CD4-positive, alpha-beta T cell treated with Interferon gamma for 1 hour (primary cell): ENCODE results near the gene CACUL1.
A peak's percentile ranks its signal among the peaks of the same experiment; 100 is the strongest.
"Not testable (repeated sequence)": the region's sequence is repeated elsewhere in the genome, so short reads cannot be mapped to it uniquely, and the experiment has no call there.

Experiments used
- DNase-seq: peaks from one replicate; pipeline ENCODE4 v3.0.0-alpha.2; 2020

CACUL1 gene

GRCh38 chr10:118768041-118768919 lies 13.5 kb upstream of the CACUL1 start:
- DNase-seq: no peak

GRCh38 chr10:118767297-118768040 lies 12.7 kb upstream of the CACUL1 start:
- DNase-seq: no peak

GRCh38 chr10:118764195-118764594 lies 9.4 kb upstream of the CACUL1 start:
- no peak for DNase-seq

- DNase-seq: no peak
Observed at GRCh38 chr10:118763202-118763988, 8.6 kb upstream of the CACUL1 start.

GRCh38 chr10:118760265-118760664 lies 5.5 kb upstream of the CACUL1 start:
- DNase-seq: no peak

GRCh38 chr10:118758449-118758848 lies 3.7 kb upstream of the CACUL1 start:
- no peak for DNase-seq

GRCh38 chr10:118754229-118754555 lies 578 bp downstream of the CACUL1 start:
- peak; percentile 25 for DNase-seq

- DNase-seq: no peak
Observed at GRCh38 chr10:118753331-118754228, 1.2 kb downstream of the CACUL1 start.

- no peak for DNase-seq
Observed at GRCh38 chr10:118752409-118752808, 2.4 kb downstream of the CACUL1 start.

GRCh38 chr10:118751265-118751664 lies 3.5 kb downstream of the CACUL1 start:
- no peak for DNase-seq

GRCh38 chr10:118748041-118748440 lies 6.7 kb downstream of the CACUL1 start:
- no peak for DNase-seq

- no peak for DNase-seq
Observed at GRCh38 chr10:118746246-118746645, 8.5 kb downstream of the CACUL1 start.

GRCh38 chr10:118745056-118745455 lies 9.7 kb downstream of the CACUL1 start:
- DNase-seq: no peak

GRCh38 chr10:118744346-118744918 lies 10.3 kb downstream of the CACUL1 start:
- not testable (repeated sequence) for DNase-seq

GRCh38 chr10:118742782-118743181 lies 12.0 kb downstream of the CACUL1 start:
- DNase-seq: no peak

- no peak for DNase-seq
Observed at GRCh38 chr10:118742032-118742431, 12.7 kb downstream of the CACUL1 start.

GRCh38 chr10:118738406-118738805 lies 16.4 kb downstream of the CACUL1 start:
- DNase-seq: no peak

GRCh38 chr10:118737603-118738302 lies 17.0 kb downstream of the CACUL1 start:
- DNase-seq: no peak

GRCh38 chr10:118735294-118735693 lies 19.5 kb downstream of the CACUL1 start:
- DNase-seq: no peak

- no peak for DNase-seq
Observed at GRCh38 chr10:118734475-118734874, 20.3 kb downstream of the CACUL1 start.
